Omental fat pad (tissue), 4 donors: ENCODE measurements around the gene CDKN3. TPM values are rescaled to one million over a fixed set of nuclear protein-coding genes. Genes with fewer than 3 reads are reported as not detected.
"Not testable (repeated sequence)": the region's sequence is repeated elsewhere in the genome, so short reads cannot be mapped to it uniquely, and the experiment has no call there.

ENCODE experiments used
- ATAC-seq: fragments of 150-250 bp; one replicate; pipeline ENCODE4 v1.9.1; 2016; ENCODE audit warnings: mild to moderate bottlenecking, moderate library complexity; ENCODE audit not compliant: low FRiP score
- DNase-seq: peaks from one replicate; pipeline ENCODE4 v3.0.0-alpha.2; 2019; ENCODE audit warnings: low spot score
- CTCF ChIP-seq, 3 donors: fragments of 450-650 bp; IDR thresholded peaks; one replicate each; pipeline ENCODE4 v1.5.1; 2016 to 2017; ENCODE audit warnings: antibody characterized with exemption in 3 of 3, mild to moderate bottlenecking in 3 of 3, moderate library complexity in 2 of 3
- total RNA-seq, 4 donors: library from RNA; depleted of rRNA; stranded (reverse); fragments of >200 nt; gene quantifications; one replicate each; pipeline ENCODE4 v1.1.0, GENCODE V29; 2016

Gene CDKN3
- total RNA-seq, 4 donors from 2014 or later, result 0.94 to 7.6 (median 4.2) TPM

DNA sequence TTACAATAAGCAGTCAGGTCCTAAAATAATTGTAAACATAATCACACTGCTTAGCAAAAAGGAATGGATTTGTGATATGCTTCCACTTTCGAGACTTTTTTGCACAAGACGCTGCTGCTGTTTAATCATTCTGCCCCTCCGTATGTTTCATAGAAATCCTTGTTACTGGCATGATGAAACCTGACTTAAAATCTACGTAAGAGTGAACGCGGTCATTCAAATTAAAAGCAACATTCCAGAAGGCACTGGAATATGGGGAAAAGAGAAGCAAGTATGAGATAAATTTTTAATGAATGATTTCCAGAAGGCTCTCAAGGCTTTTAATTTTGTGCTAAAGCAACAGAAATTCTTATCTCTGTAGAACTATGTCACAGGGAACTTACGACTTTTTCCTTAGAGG lies 43.2 kb downstream of the CDKN3 start:
- DNase-seq (no peak), ATAC-seq (no peak)
- no peak for TF ChIP-seq CTCF (IDR thresholded peaks at IDR 0.05)

DNA sequence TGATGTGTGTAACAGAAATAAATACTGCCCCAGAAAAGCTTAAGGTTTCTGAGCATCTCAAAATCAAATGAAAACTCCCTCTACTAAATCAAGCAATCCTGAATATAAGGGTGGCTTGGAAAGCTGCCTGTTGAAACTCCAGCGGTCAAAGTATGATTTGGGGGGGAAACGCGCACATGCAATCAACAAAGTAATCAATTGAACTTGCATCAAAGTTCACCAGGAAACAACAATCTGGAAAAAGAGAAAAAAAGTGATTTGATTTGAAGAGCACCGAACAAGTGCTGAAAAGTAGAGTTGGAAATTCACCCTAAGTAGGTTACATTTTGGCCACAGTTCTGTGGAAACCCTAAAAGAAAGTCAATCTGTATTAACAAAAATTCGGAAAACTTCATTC lies 43.7 kb downstream of the CDKN3 start:
- TF ChIP-seq CTCF (IDR thresholded peaks at IDR 0.05), result no peak
- no peak for DNase-seq
- ATAC-seq, result no peak

- DNase-seq (peak; percentile 80), ATAC-seq (peak; percentile 96)
- TF ChIP-seq CTCF (IDR thresholded peaks at IDR 0.05), result peak in 2 of 3 donors; percentile 62 to 64
Observed at GRCh38 chr14:54440873-54441868, 44.4 kb downstream of the CDKN3 start, which contains the start of gene CNIH1. TSS of gene CNIH1 (minus strand) at chr14:54441374. CDS start at chr14:54441327, 47 bp downstream.

DNA sequence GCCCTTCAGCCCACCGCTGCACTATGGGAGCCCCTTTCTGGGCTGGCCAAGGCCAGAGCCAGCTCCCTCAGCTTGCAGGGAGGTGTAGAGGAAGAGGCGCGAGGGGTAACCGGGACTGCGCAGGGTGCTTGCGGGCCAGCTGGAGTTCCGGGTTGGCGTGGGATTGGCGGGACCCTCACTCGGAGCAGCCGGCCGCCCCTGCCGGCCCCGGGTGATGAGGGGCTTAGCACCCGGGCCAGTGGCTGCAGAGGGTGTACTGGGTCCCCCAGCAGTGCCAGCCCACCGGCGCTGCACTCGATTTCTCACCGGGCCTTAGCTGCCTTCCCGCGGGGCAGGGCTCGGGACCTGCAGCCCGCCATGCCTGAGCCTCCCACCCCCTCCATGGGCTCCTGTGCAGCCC lies 46.2 kb downstream of the CDKN3 start:
- DNase-seq, ATAC-seq: not testable (repeated sequence)

- DNase-seq, result no peak
- no peak for ATAC-seq
- no peak for TF ChIP-seq CTCF (IDR thresholded peaks at IDR 0.05)
Observed at GRCh38 chr14:54443981-54444380, 47.2 kb downstream of the CDKN3 start.

DNA sequence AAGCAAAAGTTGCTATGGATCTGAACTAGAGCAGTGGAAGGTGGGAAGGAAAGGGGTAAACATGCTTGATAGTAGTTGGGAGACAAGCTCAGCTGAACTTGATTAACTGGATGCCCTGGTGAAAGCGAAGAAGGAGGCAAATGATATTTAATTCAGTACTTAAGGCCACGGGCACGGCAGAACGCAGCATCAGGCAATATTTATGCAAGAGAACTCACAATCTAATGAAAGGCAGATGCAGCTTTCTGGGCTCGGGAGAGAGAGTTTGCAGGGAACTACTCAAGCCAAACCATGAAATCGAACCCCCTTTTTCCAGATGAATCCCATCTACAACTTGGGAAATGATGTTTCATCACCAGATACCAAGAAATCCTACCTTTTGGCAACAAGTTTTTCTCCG lies 47.9 kb downstream of the CDKN3 start:
- no peak for DNase-seq
- TF ChIP-seq CTCF (IDR thresholded peaks at IDR 0.05), result no peak
- ATAC-seq, result no peak

GRCh38 chr14:54446161-54446693 lies 49.4 kb downstream of the CDKN3 start:
- no peak for TF ChIP-seq CTCF (IDR thresholded peaks at IDR 0.05)
- DNase-seq (peak; percentile 53), ATAC-seq (peak; percentile 74)
